GM12873 (cell line): ENCODE measurements around the gene GRK2.

Source experiments
- TF ChIP-seq, protein P1 (sequence below): IDR thresholded peaks from 2 replicates; pipeline ENCODE4 v1.5.1; 2012; ENCODE audit warnings: low read depth, mild to moderate bottlenecking, moderate library complexity, low read length, control low read depth; ENCODE audit not compliant: insufficient read depth; ENCODE audit errors: missing control alignments

Gene GRK2

DNA sequence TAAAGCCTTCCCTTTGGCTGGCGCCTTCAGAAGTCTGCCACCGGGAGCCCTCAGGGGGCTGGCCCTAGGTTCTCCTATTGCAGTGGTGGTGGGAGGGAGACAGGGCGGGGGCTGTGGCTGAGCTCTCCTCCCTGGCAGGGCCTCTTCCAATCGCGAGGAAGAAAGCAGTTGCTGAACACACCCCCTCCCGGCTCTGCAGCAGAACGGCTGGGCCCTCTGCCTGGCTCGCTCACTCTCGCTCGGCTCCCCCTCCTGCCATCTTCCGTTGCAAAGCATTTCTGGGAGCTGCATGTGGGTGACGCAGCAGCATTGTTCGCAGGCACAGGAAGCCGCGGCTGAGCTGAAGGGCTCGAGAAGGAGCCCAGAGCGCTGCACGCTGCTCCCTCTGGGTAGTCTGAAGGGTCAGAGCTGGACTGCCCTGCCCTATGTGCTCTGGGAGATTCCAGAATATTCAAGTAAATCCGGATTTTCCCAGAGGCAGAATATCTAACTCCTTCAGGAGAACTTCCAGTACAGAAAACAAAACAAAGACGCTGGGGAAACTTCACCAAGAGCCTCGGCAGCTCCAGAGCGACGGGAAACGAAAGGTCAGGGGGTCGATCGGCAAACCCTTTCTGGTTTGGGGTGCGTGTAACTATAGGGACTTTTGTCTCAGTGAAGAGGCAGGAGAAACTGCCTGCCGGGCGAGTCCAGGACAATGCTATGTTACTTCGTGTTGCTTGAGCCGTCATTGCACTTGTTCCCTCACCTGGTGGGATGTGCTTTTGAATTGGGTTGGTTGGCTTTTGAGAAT, 26.3 kb upstream of the GRK2 start:
- TF ChIP-seq, protein P1, sequence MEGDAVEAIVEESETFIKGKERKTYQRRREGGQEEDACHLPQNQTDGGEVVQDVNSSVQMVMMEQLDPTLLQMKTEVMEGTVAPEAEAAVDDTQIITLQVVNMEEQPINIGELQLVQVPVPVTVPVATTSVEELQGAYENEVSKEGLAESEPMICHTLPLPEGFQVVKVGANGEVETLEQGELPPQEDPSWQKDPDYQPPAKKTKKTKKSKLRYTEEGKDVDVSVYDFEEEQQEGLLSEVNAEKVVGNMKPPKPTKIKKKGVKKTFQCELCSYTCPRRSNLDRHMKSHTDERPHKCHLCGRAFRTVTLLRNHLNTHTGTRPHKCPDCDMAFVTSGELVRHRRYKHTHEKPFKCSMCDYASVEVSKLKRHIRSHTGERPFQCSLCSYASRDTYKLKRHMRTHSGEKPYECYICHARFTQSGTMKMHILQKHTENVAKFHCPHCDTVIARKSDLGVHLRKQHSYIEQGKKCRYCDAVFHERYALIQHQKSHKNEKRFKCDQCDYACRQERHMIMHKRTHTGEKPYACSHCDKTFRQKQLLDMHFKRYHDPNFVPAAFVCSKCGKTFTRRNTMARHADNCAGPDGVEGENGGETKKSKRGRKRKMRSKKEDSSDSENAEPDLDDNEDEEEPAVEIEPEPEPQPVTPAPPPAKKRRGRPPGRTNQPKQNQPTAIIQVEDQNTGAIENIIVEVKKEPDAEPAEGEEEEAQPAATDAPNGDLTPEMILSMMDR, result no peak

GRCh38 chr11:67240576-67241389, 25.5 kb upstream of the GRK2 start:
- TF ChIP-seq, protein P1, result no peak

GRCh38 chr11:67242548-67242947, 23.7 kb upstream of the GRK2 start:
- TF ChIP-seq, protein P1, result no peak

DNA sequence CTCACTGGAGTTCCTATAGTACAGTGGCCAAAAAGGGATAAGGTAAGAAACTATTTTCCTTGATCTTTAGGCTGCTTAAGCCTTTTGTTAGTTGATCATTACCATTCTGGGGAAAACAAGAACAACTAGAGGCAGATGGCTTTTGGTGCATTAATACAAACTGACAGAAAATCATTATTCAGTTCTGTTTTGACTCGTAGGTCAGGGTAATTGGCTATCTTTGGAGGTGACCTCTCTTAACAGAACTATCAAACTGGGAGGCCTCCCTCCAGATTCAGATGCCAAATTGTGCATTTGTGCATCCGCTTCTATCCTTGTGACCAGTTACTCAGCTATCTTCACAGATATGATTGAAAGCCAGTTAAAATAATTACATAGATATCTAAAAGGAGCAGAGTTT, 23.2 kb upstream of the GRK2 start:
- TF ChIP-seq, protein P1, result no peak

DNA sequence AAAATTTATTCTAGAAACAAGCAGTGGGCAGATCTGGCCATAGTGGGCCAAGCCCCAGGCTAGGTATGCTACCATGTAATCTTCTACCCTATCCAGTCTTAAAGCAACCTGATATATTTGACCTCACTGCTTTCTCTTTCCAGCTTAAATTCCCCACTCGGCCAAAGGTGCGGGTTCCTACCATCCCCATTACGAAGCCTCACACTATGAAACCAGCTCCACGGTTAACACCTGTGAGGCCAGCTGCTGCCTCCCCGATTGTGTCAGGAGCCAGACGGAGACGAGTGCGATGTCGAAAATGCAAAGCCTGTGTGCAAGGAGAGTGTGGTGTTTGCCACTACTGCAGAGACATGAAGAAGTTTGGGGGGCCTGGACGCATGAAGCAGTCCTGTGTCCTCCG, 21.2 kb upstream of the GRK2 start:
- TF ChIP-seq, protein P1, result no peak

GRCh38 chr11:67247946-67248550, 18.2 kb upstream of the GRK2 start:
- TF ChIP-seq, protein P1, result no peak

DNA sequence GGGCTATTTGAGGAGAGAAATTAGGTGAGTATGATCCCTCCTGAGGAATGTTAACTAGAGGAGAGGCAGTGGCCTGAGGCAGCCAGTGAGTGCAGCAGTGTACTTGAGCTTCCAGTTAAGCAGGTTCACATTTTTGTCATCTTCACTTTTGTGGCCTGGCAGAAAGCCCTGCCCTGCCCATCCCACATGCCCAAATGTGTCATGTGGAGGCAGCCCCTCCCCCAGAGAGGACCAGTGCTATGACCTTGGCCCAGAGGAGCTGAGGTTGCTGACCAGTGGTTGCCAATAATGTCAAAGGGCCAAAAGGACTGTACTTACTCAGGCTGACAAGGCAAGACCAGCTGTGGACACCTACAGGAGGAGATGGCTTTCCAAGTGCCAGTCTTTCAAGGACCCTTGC, 17.6 kb upstream of the GRK2 start:
- TF ChIP-seq, protein P1, result no peak
